GM19324 (cell line): ENCODE measurements around the gene CDYL.
"Not testable (repeated sequence)": the region's sequence is repeated elsewhere in the genome, so short reads cannot be mapped to it uniquely, and the experiment has no call there.

Experiments
- ATAC-seq: cut with Tn5 transposase; IDR thresholded peaks from one replicate; pipeline ENCODE4 v1.9.1; 2021; ENCODE audit warnings: mild to moderate bottlenecking, moderate library complexity; ENCODE audit not compliant: unreplicated experiment, low FRiP score

Gene CDYL

DNA sequence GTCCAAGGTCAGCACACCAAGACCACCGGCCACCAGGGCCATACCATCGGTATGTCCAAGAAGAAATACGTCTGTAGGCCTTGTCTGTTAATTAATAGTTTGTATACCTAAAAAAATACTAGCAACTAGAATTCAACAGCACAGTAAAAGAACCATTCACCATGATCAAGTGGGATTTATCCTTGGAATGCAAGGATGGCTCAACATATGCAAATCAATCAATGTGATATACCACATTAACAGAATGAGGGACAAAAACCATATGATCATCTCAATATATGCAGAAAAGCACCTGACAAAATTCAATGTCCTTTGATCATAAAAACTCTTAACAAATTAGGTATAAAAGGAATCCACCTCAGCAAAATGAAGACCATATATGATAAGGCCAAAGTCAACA is 203.2 kb downstream of the CDYL start:
- no peak for ATAC-seq

DNA sequence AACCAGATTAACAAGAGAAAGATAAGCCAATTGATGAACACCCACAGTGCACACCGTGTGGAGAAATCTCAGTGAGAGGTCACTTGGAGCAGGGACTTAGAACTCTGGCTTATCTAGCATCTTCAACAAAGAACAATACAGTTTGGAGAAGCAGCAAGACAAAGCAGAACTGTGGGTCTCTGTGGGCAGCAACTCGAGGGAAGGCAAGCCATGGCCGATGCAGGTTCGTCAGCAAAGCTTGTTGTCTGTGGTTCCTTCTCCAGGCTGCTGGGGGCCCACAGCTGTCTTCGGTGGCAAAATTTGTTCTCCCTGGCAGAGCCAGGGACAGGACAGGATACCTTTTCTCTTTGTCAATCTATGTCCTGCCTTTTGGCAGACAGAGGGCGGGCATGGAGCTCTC is 205.6 kb downstream of the CDYL start:
- no peak for ATAC-seq

DNA sequence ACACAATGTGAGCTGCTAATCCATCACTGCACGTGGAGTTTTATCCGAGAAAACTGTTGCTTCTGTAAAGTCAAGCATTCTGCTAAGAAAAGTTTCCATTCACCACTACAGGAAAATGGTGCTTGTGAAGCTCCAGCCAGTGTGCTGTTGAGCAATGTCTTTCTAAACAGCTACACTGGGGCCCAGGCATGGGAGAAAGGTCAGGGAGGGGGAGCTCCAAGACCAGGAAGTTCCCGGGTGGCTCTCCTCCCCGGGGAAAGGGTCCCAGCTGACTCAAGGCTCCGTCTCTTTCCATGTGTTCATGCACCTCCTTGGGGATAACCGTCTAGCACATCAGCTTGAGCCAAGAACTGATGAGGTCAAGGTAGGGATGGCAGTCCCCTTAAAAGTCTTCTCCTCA is 207.1 kb downstream of the CDYL start:
- ATAC-seq = no peak

DNA sequence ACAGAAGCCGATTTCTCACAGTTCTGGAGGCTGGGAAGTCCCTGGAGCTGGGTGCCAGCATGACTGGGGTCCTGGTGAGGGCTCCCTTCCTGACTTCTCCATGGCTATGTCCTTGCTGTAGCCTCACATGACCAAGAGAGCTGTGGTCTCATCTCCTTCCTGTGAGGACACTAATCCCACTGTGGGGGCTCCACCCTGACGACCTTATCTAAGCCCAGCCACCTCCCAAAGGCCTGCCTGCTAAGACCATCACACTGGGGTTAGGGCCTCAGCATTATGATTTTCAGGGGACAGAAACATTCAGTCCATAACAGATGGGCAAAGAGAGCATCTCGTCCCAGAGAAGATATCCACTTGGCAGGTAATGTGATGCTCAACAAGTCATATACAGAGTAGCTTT is 210.8 kb downstream of the CDYL start:
- ATAC-seq = no peak

- no peak for ATAC-seq
These were observed 211.2 kb downstream of the CDYL start for GRCh38 chr6:4987432-4987831.

GRCh38 chr6:4994741-4995140 is 218.5 kb downstream of the CDYL start:
- ATAC-seq = no peak

DNA sequence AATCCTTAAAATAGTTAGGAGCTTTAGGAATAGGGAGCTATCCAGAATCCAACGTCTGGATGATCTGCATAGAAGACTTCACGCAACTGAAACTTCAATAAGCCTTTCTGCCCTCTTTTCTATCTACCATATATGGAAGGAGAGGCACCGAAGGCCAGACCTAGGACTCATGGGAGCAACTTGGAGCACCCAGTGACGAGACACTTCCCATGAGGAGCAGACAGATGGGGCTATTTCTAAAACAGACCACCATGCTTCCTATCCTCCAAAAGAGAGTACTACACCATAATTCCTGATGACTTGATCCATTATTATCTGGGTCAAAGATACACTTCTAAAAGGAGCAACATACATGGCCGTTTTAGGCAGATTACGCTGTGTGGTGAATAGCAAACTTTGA is 221.7 kb downstream of the CDYL start:
- ATAC-seq = no peak

DNA sequence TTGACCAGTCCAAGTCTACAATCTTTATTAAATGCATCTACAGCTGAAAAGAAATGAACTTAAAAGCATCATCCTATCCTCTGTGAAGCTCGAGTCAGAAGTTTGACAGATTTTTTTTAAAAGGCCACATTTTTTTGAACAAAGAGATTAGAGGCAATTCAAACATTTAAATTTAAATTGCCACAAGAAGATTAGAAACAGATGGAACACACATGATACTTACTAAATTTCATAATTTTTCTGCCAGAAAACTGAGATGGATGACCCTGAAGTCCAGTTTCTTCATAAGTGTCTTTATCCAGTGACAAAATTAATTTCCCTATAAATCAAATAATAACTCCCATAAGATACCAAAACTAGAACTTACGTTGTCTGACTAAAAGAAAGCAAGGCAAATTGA is 223.4 kb downstream of the CDYL start:
- no peak for ATAC-seq

GRCh38 chr6:5003604-5004372 is 227.6 kb downstream of the CDYL start, which contains the start of gene RPP40:
TSS of gene RPP40 (minus strand) at chr6:5004037. CDS start at chr6:5004002, 35 bp downstream.
- peak; percentile 97 for ATAC-seq

DNA sequence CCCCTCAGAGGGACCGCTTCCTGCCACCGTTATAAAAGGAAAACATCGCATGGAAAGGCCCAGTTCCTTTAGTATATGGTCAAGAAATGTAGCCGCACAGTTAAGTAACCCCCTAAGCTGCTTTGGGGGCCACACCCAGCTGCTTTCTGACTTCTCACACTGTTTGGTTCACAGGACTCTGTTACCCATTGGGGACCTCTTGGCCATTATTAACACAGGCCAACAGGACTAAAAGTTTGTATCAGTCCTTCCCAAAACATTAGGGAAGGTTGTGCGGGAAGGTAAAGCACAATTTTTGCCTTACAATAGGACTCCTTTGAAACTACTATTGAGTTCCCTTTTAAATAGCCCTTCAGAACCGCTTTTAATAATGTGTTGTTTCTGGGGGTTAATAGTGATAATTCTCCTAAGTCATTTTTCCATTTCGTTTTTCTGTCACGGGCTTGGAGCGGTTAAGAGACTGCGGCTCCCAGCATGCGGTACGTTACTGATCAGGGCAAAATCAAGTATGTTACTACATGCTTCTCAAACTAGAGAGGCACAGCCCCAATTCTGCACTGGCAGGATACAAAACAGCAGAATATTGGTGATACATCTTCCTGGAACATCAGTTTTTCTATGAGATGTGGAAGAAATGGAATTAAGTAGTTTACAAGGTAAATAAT is 228.3 kb downstream of the CDYL start:
- ATAC-seq = no peak

GRCh38 chr6:5005038-5005433 is 228.8 kb downstream of the CDYL start:
- ATAC-seq = not testable (repeated sequence)
